Stimulated activated CD8-positive, alpha-beta memory T cell treated with anti-CD3 and anti-CD28 coated beads, Interleukin-15, amount 100 ng/mL, for 4 hours (primary cell): ENCODE data around the gene HCN4.
"Not testable (repeated sequence)": the region's sequence is repeated elsewhere in the genome, so short reads cannot be mapped to it uniquely, and the experiment has no call there.

ENCODE experiments used
- DNase-seq, 2 donors: peaks; one replicate each; pipeline ENCODE4 v3.0.0-alpha.2; 2020; ENCODE audit warnings: low read depth in 2 of 2

Gene HCN4

GRCh38 chr15:73326157-73326556 lies 42.6 kb downstream of the HCN4 start:
- DNase-seq: no peak

- no peak for DNase-seq
Measured at GRCh38 chr15:73325191-73325861, 43.4 kb downstream of the HCN4 start.

GRCh38 chr15:73324496-73325170 lies 44.1 kb downstream of the HCN4 start:
- DNase-seq: no peak

GRCh38 chr15:73323956-73324355 lies 44.8 kb downstream of the HCN4 start:
- no peak for DNase-seq

GRCh38 chr15:73323374-73323955 lies 45.3 kb downstream of the HCN4 start:
- no peak for DNase-seq

GRCh38 chr15:73322665-73323373 lies 45.9 kb downstream of the HCN4 start:
- no peak for DNase-seq

GRCh38 chr15:73321496-73322450 lies 47.0 kb downstream of the HCN4 start:
- DNase-seq: no peak

- no peak for DNase-seq
Measured at GRCh38 chr15:73320619-73321180, 48.1 kb downstream of the HCN4 start.

- no peak for DNase-seq
Measured at GRCh38 chr15:73319460-73320245, 49.1 kb downstream of the HCN4 start.

- no peak for DNase-seq
Measured at GRCh38 chr15:73318463-73319351, 50.1 kb downstream of the HCN4 start.

- no peak for DNase-seq
Measured at GRCh38 chr15:73317651-73318462, 50.9 kb downstream of the HCN4 start.

GRCh38 chr15:73313861-73314260 lies 54.9 kb downstream of the HCN4 start:
- no peak for DNase-seq

GRCh38 chr15:73308305-73308704 lies 60.5 kb downstream of the HCN4 start:
- no peak for DNase-seq

- no peak for DNase-seq
Measured at GRCh38 chr15:73305331-73306211, 63.2 kb downstream of the HCN4 start.

GRCh38 chr15:73303636-73304035 lies 65.1 kb downstream of the HCN4 start:
- no peak for DNase-seq

GRCh38 chr15:73300286-73300685 lies 68.5 kb downstream of the HCN4 start:
- not testable (repeated sequence) for DNase-seq

GRCh38 chr15:73298522-73299245 lies 70.1 kb downstream of the HCN4 start:
- DNase-seq: no peak
